ENCODE results near the gene OCA2.

The OCA2 gene

DNA sequence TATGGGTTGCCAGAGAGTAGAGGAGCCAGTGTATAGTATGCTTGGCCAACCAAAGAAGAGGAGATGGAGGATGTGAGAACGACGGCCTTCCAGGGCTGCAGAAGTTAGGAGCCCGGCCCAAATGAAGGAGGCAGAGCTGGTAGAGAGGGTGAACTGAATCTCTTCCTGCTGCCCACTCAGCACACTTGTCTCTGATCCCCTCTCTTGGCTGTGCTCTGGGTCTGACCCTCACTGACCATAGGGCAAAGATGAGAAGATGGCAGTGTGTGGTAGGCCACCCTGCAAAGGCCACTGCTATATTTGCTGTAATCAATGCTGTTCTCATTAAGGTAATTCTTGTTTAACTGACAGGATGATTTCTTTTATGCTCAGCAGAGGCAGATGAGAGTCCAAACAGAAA lies 256.0 kb downstream of the OCA2 start:
- H3K36me3 ChIP-seq (ENCODE audit: control insufficient read depth, insufficient read depth, low read length) = no peaks in the 10 kb centered on the region
- H3K4me3 ChIP-seq (ENCODE audit: low read length) = no peak overlapping the region
- H3K27ac ChIP-seq (ENCODE audit: low read depth, low read length) = no peak overlapping the region
- H3K27me3 ChIP-seq (ENCODE audit: control insufficient read depth, insufficient read depth, low read length) = no peaks in the 10 kb centered on the region
- H3K4me1 ChIP-seq (ENCODE audit: control insufficient read depth, insufficient read depth, low read length) = no peaks in the 10 kb centered on the region
- H3K9ac ChIP-seq (ENCODE audit: low read length) = no peak overlapping the region

DNA sequence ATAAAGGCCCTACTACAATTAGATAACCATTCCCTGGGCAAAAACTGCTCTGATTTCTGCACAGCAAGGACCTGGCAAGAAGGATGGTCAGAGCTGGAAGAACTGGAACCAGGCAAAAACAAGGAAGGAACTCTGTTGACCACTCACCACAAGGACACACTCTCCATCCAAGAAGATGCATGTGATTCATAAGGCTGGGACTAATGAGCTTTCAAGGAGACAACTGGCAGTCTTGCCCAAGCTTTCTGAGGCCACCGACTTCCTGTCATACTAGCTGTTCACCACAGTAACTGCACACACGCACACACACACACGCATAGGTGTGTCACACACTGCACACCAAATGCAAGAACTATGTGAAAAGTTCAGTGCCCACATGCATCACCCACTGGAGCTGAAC lies 256.6 kb downstream of the OCA2 start:
- H3K4me1 ChIP-seq (ENCODE audit: control insufficient read depth, insufficient read depth, low read length) = no peaks in the 10 kb centered on the region
- no peak overlapping the region for H3K27ac ChIP-seq (ENCODE audit: low read depth, low read length)
- H3K9ac ChIP-seq (ENCODE audit: low read length) = no peak overlapping the region
- H3K27me3 ChIP-seq (ENCODE audit: control insufficient read depth, insufficient read depth, low read length) = no peaks in the 10 kb centered on the region
- H3K36me3 ChIP-seq (ENCODE audit: control insufficient read depth, insufficient read depth, low read length) = no peaks in the 10 kb centered on the region
- H3K4me3 ChIP-seq (ENCODE audit: low read length) = no peak overlapping the region

GRCh38 chr15:27835233-27835939 lies 263.7 kb downstream of the OCA2 start:
- no peaks in the 10 kb centered on the region for H3K36me3 ChIP-seq (ENCODE audit: control insufficient read depth, insufficient read depth, low read length)
- H3K9ac ChIP-seq (ENCODE audit: low read length) = no peak overlapping the region
- no peaks in the 10 kb centered on the region for H3K4me1 ChIP-seq (ENCODE audit: control insufficient read depth, insufficient read depth, low read length)
- no peak overlapping the region for H3K4me3 ChIP-seq (ENCODE audit: low read length)
- no peaks in the 10 kb centered on the region for H3K27me3 ChIP-seq (ENCODE audit: control insufficient read depth, insufficient read depth, low read length)
- no peak overlapping the region for H3K27ac ChIP-seq (ENCODE audit: low read depth, low read length)

DNA sequence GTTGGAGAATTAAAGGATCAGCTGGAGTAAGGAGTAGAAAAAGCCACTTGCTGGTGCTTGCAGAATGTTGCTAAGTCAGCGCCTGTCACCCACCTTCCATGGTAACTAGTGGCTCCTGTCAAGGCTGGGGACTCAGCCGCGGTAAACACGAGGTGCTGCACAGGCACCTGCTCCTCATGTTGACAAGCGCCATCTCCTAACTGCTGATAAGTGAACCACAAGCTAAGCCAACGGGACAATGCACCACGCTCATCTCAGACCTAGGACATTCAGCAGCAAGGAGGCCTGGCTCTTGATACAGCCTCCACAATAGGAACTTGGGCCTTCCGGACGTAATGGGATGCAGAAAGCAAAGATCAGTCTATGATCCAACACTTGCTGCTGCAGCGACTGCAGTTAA lies 264.4 kb downstream of the OCA2 start:
- Histone ChIP-seq H3K9ac (ENCODE audit: low read length) (no peak overlapping the region), H3K27ac (ENCODE audit: low read depth, low read length) (no peak overlapping the region), H3K4me3 (ENCODE audit: low read length) (no peak overlapping the region), H3K36me3 (ENCODE audit: control insufficient read depth, insufficient read depth, low read length) (no peaks in the 10 kb centered on the region), H3K27me3 (ENCODE audit: control insufficient read depth, insufficient read depth, low read length) (no peaks in the 10 kb centered on the region), H3K4me1 (ENCODE audit: control insufficient read depth, insufficient read depth, low read length) (no peaks in the 10 kb centered on the region)

- no peaks in the 10 kb centered on the region for H3K27me3 ChIP-seq (ENCODE audit: control insufficient read depth, insufficient read depth, low read length)
- no peaks in the 10 kb centered on the region for H3K36me3 ChIP-seq (ENCODE audit: control insufficient read depth, insufficient read depth, low read length)
- no peak overlapping the region for H3K27ac ChIP-seq (ENCODE audit: low read depth, low read length)
- no peak overlapping the region for H3K4me3 ChIP-seq (ENCODE audit: low read length)
- no peaks in the 10 kb centered on the region for H3K4me1 ChIP-seq (ENCODE audit: control insufficient read depth, insufficient read depth, low read length)
- H3K9ac ChIP-seq (ENCODE audit: low read length) = no peak overlapping the region
Observed at GRCh38 chr15:27833974-27834373, 265.1 kb downstream of the OCA2 start.

DNA sequence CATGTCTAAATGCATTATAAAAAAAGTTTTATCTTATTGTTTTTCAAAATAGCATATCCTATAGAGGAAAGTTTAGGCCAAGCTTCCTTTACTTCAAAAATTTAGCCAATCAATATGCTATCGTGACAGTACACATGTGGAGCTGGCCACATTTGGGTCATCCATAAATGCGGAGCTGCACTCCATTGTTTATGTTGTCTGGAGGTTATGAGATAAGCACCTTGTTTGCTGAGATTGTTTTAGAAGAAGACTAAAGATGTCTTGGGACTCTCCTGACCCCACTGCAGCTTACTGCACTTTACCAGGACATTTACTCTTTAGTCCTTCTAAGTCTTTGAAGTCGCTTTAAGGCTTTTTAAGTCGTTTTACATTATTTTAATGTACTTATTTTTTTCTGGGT lies 265.9 kb downstream of the OCA2 start:
- no peak overlapping the region for H3K27ac ChIP-seq (ENCODE audit: low read depth, low read length)
- H3K9ac ChIP-seq (ENCODE audit: low read length) = no peak overlapping the region
- H3K27me3 ChIP-seq (ENCODE audit: control insufficient read depth, insufficient read depth, low read length) = no peaks in the 10 kb centered on the region
- no peaks in the 10 kb centered on the region for H3K4me1 ChIP-seq (ENCODE audit: control insufficient read depth, insufficient read depth, low read length)
- H3K36me3 ChIP-seq (ENCODE audit: control insufficient read depth, insufficient read depth, low read length) = no peaks in the 10 kb centered on the region
- no peak overlapping the region for H3K4me3 ChIP-seq (ENCODE audit: low read length)

GRCh38 chr15:27832237-27832596 lies 266.9 kb downstream of the OCA2 start:
- Histone ChIP-seq H3K36me3 (ENCODE audit: control insufficient read depth, insufficient read depth, low read length) (no peaks in the 10 kb centered on the region), H3K27ac (ENCODE audit: low read depth, low read length) (no peak overlapping the region), H3K27me3 (ENCODE audit: control insufficient read depth, insufficient read depth, low read length) (no peaks in the 10 kb centered on the region), H3K4me1 (ENCODE audit: control insufficient read depth, insufficient read depth, low read length) (no peaks in the 10 kb centered on the region), H3K9ac (ENCODE audit: low read length) (no peak overlapping the region), H3K4me3 (ENCODE audit: low read length) (no peak overlapping the region)

DNA sequence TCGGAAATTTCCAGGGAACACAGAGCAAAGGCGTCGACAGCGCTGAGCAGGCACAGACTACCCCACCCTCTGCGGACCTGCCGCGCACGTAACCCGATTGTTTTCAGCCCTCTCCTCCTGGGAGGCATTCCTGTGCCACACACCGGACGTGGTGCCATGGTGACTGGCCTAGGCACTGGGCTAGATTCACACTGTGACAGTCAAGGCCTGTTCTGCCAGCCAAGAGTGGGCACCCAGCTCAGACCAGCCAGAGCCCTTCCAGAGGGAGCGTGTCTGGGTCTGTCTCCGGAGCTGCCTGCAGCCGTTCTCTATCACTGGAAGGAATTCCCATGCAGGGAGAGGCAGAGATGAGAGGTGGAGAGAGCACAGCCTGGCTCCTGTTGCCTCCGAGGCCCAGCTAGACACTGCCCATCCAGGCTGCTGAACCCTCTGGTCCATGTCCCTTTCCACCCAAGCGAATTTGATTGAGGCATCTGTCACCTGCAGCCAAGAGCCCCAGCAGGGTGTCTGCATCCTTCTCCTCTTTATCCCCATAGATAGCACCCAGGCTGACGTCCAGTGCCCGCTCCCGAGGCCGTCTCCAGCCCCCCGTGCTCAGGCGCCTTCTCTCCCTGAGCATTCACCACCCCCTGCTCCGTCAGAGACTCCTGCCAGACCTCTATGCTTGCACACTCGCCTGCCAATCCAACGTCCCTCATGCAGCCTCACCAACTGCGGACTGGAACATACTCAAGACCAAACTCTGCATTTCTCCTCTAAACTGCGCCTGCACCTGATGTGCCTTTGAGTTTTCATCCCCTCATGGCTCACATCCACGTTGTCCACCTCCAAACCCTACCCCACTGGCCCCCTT lies 267.5 kb downstream of the OCA2 start:
- Histone ChIP-seq H3K9ac (ENCODE audit: low read length) (no peak overlapping the region), H3K4me3 (ENCODE audit: low read length) (no peak overlapping the region), H3K4me1 (ENCODE audit: control insufficient read depth, insufficient read depth, low read length) (no peaks in the 10 kb centered on the region), H3K27ac (ENCODE audit: low read depth, low read length) (no peak overlapping the region), H3K36me3 (ENCODE audit: control insufficient read depth, insufficient read depth, low read length) (no peaks in the 10 kb centered on the region), H3K27me3 (ENCODE audit: control insufficient read depth, insufficient read depth, low read length) (no peaks in the 10 kb centered on the region)

DNA sequence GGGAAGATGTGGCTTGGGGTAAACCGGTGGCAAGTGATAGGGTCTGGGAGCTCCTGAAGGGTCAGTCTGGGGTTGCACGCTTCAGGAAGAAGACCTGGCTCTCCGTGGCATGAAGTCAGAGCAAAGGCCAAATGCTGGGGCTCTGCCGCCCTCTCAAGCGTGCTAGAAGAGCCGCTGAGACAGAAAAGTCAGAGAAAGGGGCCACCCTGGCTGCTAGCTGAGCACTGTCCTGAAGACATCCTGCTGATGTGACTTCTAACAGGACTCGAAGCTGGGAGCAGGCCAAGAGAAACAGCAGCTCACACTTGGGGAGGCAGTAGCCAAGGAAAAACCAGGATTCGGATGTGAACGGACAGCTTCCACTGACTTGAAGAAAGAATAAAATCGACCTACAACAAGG lies 270.4 kb downstream of the OCA2 start:
- H3K36me3 ChIP-seq (ENCODE audit: control insufficient read depth, insufficient read depth, low read length) = no peaks in the 10 kb centered on the region
- no peak overlapping the region for H3K9ac ChIP-seq (ENCODE audit: low read length)
- H3K27me3 ChIP-seq (ENCODE audit: control insufficient read depth, insufficient read depth, low read length) = no peaks in the 10 kb centered on the region
- no peaks in the 10 kb centered on the region for H3K4me1 ChIP-seq (ENCODE audit: control insufficient read depth, insufficient read depth, low read length)
- H3K4me3 ChIP-seq (ENCODE audit: low read length) = no peak overlapping the region
- no peak overlapping the region for H3K27ac ChIP-seq (ENCODE audit: low read depth, low read length)

GRCh38 chr15:27826902-27827714 lies 272.0 kb downstream of the OCA2 start:
- H3K9ac ChIP-seq (ENCODE audit: low read length) = no peak overlapping the region
- H3K4me1 ChIP-seq (ENCODE audit: control insufficient read depth, insufficient read depth, low read length) = no peaks in the 10 kb centered on the region
- H3K36me3 ChIP-seq (ENCODE audit: control insufficient read depth, insufficient read depth, low read length) = no peaks in the 10 kb centered on the region
- H3K27me3 ChIP-seq (ENCODE audit: control insufficient read depth, insufficient read depth, low read length) = no peaks in the 10 kb centered on the region
- H3K27ac ChIP-seq (ENCODE audit: low read depth, low read length) = no peak overlapping the region
- H3K4me3 ChIP-seq (ENCODE audit: low read length) = no peak overlapping the region

- Histone ChIP-seq H3K4me3 (ENCODE audit: low read length) (no peak overlapping the region), H3K36me3 (ENCODE audit: control insufficient read depth, insufficient read depth, low read length) (no peaks in the 10 kb centered on the region), H3K9ac (ENCODE audit: low read length) (no peak overlapping the region), H3K27ac (ENCODE audit: low read depth, low read length) (no peak overlapping the region), H3K4me1 (ENCODE audit: control insufficient read depth, insufficient read depth, low read length) (no peaks in the 10 kb centered on the region), H3K27me3 (ENCODE audit: control insufficient read depth, insufficient read depth, low read length) (no peaks in the 10 kb centered on the region)
Observed at GRCh38 chr15:27826411-27826810, 272.7 kb downstream of the OCA2 start.

DNA sequence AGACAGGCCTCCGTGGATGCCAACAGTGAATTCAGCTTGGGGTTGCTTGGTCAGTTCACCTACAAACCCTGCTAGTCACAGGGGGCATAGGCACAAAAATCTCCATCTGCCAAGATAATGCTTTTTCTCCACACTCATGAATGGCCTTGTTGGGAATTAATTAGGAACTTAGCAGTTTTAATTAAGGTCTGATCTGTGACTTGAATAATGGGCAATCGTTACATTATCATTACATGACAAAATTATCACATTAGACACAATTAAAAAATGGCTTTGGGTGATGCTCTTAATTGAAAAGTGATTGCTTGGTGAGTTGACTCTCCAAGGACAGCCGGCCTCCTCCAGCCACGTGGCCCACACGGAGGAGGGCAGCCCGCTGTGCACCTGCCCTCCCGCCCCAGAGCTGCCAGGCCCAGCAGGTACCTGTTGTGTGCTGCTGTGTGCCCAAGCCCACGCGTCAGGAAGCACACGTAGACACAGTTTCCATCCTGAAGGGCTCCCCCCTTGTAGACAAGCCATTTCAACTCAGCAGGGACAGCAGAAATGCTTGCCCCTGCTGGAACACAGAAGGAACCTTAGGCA lies 274.2 kb downstream of the OCA2 start:
- Histone ChIP-seq H3K4me1 (ENCODE audit: control insufficient read depth, insufficient read depth, low read length) (no peaks in the 10 kb centered on the region), H3K4me3 (ENCODE audit: low read length) (no peak overlapping the region), H3K27ac (ENCODE audit: low read depth, low read length) (no peak overlapping the region), H3K36me3 (ENCODE audit: control insufficient read depth, insufficient read depth, low read length) (no peaks in the 10 kb centered on the region), H3K27me3 (ENCODE audit: control insufficient read depth, insufficient read depth, low read length) (no peaks in the 10 kb centered on the region), H3K9ac (ENCODE audit: low read length) (no peak overlapping the region)
